GM11168 (cell line): ENCODE data around the gene CCDC177.

ENCODE experiments used
- in situ Hi-C: fragments of 300-500 bp; cut with MboI; formaldehyde crosslinking; loops from one replicate; pipeline ENCODE4 v1.12.0; 2022; ENCODE audit warnings: low sequenced_read_pairs; ENCODE audit not compliant: unreplicated experiment

CCDC177 gene

GRCh38 chr14:69573205-69573830 is 1.4 kb downstream of the CCDC177 start:
- in situ Hi-C loops, result loop anchor here (25.0 kb wide), 1 partner anchor 714 kb away; no protein-coding TSS in a partner anchor

- in situ Hi-C loops, result loop anchor here (25.0 kb wide), 1 partner anchor 715 kb away; no protein-coding TSS in a partner anchor
Observed at GRCh38 chr14:69572841-69573135, 1.9 kb downstream of the CCDC177 start.

- in situ Hi-C loops, result loop anchor here (25.0 kb wide), 1 partner anchor 715 kb away; no protein-coding TSS in a partner anchor
Observed at GRCh38 chr14:69572030-69572840, 2.4 kb downstream of the CCDC177 start.

GRCh38 chr14:69571449-69572029 is 3.1 kb downstream of the CCDC177 start:
- in situ Hi-C loops, result loop anchor here (25.0 kb wide), 1 partner anchor 716 kb away; no protein-coding TSS in a partner anchor

GRCh38 chr14:69570836-69571330 is 3.8 kb downstream of the CCDC177 start:
- in situ Hi-C loops, result loop anchor here (25.0 kb wide), 1 partner anchor 716 kb away; no protein-coding TSS in a partner anchor

- in situ Hi-C loops, result loop anchor here (25.0 kb wide), 1 partner anchor 717 kb away; no protein-coding TSS in a partner anchor
Observed at GRCh38 chr14:69569859-69570258, 4.8 kb downstream of the CCDC177 start.

GRCh38 chr14:69567563-69567962 is 7.1 kb downstream of the CCDC177 start:
- in situ Hi-C loops, result loop anchor here (25.0 kb wide), 1 partner anchor 720 kb away; no protein-coding TSS in a partner anchor

- in situ Hi-C loops, result loop anchor here (25.0 kb wide), 1 partner anchor 725 kb away; no protein-coding TSS in a partner anchor
Observed at GRCh38 chr14:69561893-69562292, 12.8 kb downstream of the CCDC177 start.

GRCh38 chr14:69560826-69561225 is 13.8 kb downstream of the CCDC177 start:
- in situ Hi-C loops, result loop anchor here (25.0 kb wide), 1 partner anchor 726 kb away; no protein-coding TSS in a partner anchor

GRCh38 chr14:69559581-69560011 is 15.1 kb downstream of the CCDC177 start:
- in situ Hi-C loops, result loop anchor here (25.0 kb wide), 1 partner anchor 728 kb away; no protein-coding TSS in a partner anchor

- in situ Hi-C loops, result loop anchor here (25.0 kb wide), 1 partner anchor 729 kb away; no protein-coding TSS in a partner anchor
Observed at GRCh38 chr14:69558774-69559173, 15.9 kb downstream of the CCDC177 start.

- in situ Hi-C loops, result loop anchor here (25.0 kb wide), 1 partner anchor 733 kb away; no protein-coding TSS in a partner anchor
Observed at GRCh38 chr14:69554500-69554899, 20.2 kb downstream of the CCDC177 start.

- in situ Hi-C loops, result loop anchor here (25.0 kb wide), 1 partner anchor 734 kb away; no protein-coding TSS in a partner anchor
Observed at GRCh38 chr14:69553252-69553651, 21.4 kb downstream of the CCDC177 start.

GRCh38 chr14:69551511-69551910 is 23.2 kb downstream of the CCDC177 start:
- in situ Hi-C loops, result loop anchor here (25.0 kb wide), 1 partner anchor 736 kb away; no protein-coding TSS in a partner anchor

- in situ Hi-C loops, result no loop called here
Observed at GRCh38 chr14:69548566-69548965, 26.1 kb downstream of the CCDC177 start.

- in situ Hi-C loops, result no loop called here
Observed at GRCh38 chr14:69547701-69548348, 26.8 kb downstream of the CCDC177 start.

GRCh38 chr14:69543341-69544115 is 31.1 kb downstream of the CCDC177 start:
- in situ Hi-C loops, result no loop called here

- in situ Hi-C loops, result no loop called here
Observed at GRCh38 chr14:69542311-69542710, 32.4 kb downstream of the CCDC177 start.
